Stimulated activated CD8-positive, alpha-beta memory T cell treated with anti-CD3 and anti-CD28 coated beads, Interleukin-4, amount 100 ng/mL, for 48 hours (primary cell): ENCODE measurements around the gene DOCK8.

Experiments
- DNase-seq: peaks from one replicate; pipeline ENCODE4 v3.0.0-alpha.2; 2020

Gene DOCK8

GRCh38 chr9:469672-470551 lies 255.2 kb downstream of the DOCK8 start:
- DNase-seq, result peak; percentile 87

- DNase-seq, result peak; percentile 36
Observed at GRCh38 chr9:470552-471194, 256.0 kb downstream of the DOCK8 start.

GRCh38 chr9:471320-471719 lies 256.7 kb downstream of the DOCK8 start:
- DNase-seq, result no peak

- DNase-seq, result no peak
Observed at GRCh38 chr9:472479-473075, 257.9 kb downstream of the DOCK8 start.

- DNase-seq, result no peak
Observed at GRCh38 chr9:477193-477592, 262.5 kb downstream of the DOCK8 start.

- no peak for DNase-seq
Observed at GRCh38 chr9:479304-479970, 264.8 kb downstream of the DOCK8 start.

GRCh38 chr9:479971-480350 lies 265.3 kb downstream of the DOCK8 start:
- no peak for DNase-seq

- DNase-seq, result no peak
Observed at GRCh38 chr9:482739-483138, 268.1 kb downstream of the DOCK8 start.

- DNase-seq, result no peak
Observed at GRCh38 chr9:486156-486555, 271.5 kb downstream of the DOCK8 start.

- no peak for DNase-seq
Observed at GRCh38 chr9:487429-487828, 272.8 kb downstream of the DOCK8 start.

GRCh38 chr9:488448-488847 lies 273.8 kb downstream of the DOCK8 start:
- no peak for DNase-seq

GRCh38 chr9:489198-490197 lies 274.8 kb downstream of the DOCK8 start:
- no peak for DNase-seq

GRCh38 chr9:494764-495163 lies 280.1 kb downstream of the DOCK8 start:
- no peak for DNase-seq

- DNase-seq, result no peak
Observed at GRCh38 chr9:495739-496138, 281.1 kb downstream of the DOCK8 start.

GRCh38 chr9:503326-503725 lies 288.7 kb downstream of the DOCK8 start:
- DNase-seq, result no peak

GRCh38 chr9:503881-504852 lies 289.5 kb downstream of the DOCK8 start, which contains the start of gene KANK1:
Gene KANK1 (plus strand): TSS chr9:504695.
- DNase-seq, result peak; percentile 76

- peak; percentile 32 for DNase-seq
Observed at GRCh38 chr9:504921-505740, 290.5 kb downstream of the DOCK8 start.

- no peak for DNase-seq
Observed at GRCh38 chr9:505741-506059, 291.0 kb downstream of the DOCK8 start.

- DNase-seq, result no peak
Observed at GRCh38 chr9:506281-506680, 291.6 kb downstream of the DOCK8 start.

- no peak for DNase-seq
Observed at GRCh38 chr9:511861-512260, 297.2 kb downstream of the DOCK8 start.
